IPS-18c (cell line): ENCODE results near the gene DHFR.
"Not testable (repeated sequence)": the region's sequence is repeated elsewhere in the genome, so short reads cannot be mapped to it uniquely, and the experiment has no call there.

Source experiments
- H3K4me3 ChIP-seq: 2 replicates; pipeline ENCODE4 v1.7.0; 2013; ENCODE audit warnings: low read depth, mild to moderate bottlenecking, low read length, moderate library complexity; ENCODE audit not compliant: insufficient read depth
- H3K9me3 ChIP-seq: one replicate; pipeline ENCODE4 v1.6.1; 2013; ENCODE audit warnings: mild to moderate bottlenecking, low read length, moderate library complexity; ENCODE audit not compliant: control insufficient read depth, insufficient read depth

DHFR gene

DNA sequence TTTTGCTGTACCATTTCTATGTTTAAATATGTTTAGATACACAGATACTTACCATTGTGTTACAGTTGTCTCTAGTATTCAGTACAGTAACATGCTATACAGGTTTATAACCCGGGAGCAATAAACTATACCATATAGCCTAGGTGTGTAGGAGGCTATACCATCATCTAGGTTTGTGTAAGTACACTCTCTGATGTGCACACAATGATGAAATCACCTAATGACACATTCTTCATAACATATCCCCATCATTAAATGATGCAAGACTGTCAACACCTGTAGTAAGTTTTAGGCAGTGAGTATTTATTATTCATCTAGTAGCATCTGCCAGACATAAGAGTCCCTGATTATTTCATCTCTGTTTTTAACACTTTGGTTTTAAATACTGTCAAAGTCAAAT is 7.3 kb upstream of the DHFR start:
- no peaks in the 10 kb centered on the region for H3K9me3 ChIP-seq
- no peak overlapping the region for H3K4me3 ChIP-seq

DNA sequence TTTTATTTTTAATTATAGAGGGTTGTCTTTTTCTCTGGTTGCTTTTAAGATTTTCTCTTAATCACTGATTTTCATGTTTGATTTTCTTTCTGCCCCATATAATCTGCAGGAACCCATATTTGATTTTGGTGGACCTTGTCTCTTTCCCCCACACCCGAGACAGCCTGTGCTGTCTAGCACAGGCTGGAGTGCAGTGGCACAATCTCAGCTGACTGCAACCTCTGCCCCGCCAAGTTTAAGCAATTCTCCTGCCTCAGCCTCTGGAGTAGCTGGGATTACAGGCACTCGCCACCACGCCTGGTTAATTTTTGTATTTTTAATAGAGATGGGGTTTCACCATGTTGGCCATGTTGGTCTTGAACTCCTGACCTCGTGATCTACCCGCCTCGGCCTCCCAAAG is 5.9 kb upstream of the DHFR start:
- H3K4me3 ChIP-seq, H3K9me3 ChIP-seq: not testable (repeated sequence)

DNA sequence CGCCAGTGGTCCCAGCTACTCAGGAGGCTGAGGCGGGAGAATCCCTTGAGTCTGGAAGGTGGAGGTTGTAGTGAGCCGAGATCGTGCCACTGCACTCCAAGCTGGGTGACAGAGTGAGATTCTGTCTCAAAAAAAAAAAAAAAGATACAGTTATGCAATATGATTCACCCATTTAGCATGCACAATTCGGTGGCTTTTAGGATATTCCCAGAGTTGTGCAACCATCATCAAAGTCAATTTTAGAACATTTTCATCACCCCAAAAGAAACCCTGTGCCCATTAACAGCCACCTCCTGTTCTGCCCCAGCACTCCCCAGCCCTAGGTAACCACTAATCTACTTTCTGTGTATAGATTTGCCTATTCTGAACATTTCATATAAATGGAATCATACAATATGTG is 4.3 kb upstream of the DHFR start:
- Histone ChIP-seq H3K4me3 (no peak overlapping the region), H3K9me3 (no peaks in the 10 kb centered on the region)

DNA sequence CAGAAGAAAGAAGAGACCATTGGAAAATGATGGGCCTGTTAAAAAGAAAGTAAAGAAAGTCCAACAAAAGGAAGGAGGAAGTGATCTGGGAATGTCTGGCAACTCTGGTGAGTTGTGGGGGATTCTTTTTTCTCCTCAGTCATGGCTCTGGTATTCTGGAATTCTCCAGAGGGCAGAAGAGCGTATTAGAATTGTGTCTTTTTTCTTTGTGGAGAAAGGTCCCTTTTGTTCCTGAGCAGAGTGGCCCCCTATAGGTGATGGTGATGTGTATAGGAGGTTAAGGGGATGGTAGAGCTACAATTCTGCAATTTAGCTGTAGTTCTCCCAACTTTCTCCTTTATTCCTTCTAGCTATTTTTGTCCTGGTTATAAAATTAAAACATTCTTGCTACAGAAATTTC is 1.6 kb upstream of the DHFR start:
- no peak overlapping the region for H3K4me3 ChIP-seq

DNA sequence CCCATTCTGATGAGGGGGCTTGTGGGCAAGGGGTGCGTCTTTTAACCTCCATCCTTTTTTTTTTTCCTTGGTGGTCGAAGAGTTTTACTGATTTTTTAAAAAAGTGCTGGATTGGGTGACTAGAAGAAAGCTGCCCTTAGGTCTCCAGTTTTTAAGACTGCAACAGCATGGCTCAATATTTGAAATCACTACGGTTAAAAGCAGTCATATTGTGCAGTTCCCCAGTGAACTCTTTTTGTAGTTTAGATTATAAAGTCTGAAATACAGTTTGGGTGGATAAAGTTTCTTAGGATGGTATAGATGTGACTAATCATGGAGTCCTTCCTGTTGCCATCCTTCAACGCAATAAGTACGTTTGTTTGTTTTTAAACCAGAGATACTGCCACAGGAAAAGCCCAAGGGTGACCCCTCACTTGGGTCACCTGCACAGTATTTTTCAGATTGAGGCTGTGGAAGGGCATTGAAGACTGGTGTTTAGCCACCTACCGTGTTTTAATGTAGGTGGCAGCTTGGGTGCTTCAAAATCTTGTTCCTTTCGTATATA is 520 bp upstream of the DHFR start:
- H3K4me3 ChIP-seq: peak overlapping the region; percentile 53
- no peaks in the 10 kb centered on the region for H3K9me3 ChIP-seq

More for the DNA sequence above, 1.6 kb upstream of the DHFR start:
- H3K9me3 ChIP-seq: no peaks in the 10 kb centered on the region

DNA sequence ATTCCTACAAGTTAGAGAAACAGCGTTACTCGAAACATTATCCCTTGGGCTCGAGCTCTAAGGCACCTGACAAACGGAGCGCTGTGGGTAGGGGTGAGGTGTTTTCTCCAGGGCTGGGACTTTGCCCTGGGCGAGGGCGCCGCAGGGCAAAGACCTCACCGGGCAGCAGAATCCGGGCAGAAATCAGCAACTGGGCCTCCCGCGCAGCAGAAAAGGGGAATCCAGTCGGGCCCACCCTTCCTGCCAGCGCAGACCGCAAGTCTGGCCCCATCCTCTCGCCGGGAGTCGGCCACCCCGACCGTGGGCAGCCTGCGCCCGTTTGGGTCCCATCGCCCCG is 761 bp downstream of the DHFR start:
- H3K4me3 ChIP-seq: peak overlapping the region; percentile 91
- no peaks in the 10 kb centered on the region for H3K9me3 ChIP-seq

DNA sequence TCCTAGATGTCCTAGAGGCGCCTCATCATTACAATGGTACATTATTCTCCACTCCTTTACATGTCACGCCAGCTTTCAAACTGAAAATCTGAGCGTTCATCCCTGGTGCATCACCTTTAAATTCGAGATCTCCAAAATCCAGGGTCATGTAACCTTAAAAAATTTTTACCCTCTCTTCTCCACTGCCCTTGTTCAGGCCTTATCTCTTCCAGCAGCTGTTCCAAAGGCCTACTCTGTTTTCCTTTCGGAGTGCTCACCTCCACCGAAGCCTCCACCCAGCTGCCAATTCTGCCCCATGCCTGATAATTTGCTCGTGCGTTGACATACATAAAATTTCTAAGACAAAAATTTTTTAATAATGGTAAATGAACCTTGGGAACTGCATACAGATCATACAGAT is 1.3 kb downstream of the DHFR start:
- peak overlapping the region; percentile 91 for H3K4me3 ChIP-seq
- no peaks in the 10 kb centered on the region for H3K9me3 ChIP-seq

DNA sequence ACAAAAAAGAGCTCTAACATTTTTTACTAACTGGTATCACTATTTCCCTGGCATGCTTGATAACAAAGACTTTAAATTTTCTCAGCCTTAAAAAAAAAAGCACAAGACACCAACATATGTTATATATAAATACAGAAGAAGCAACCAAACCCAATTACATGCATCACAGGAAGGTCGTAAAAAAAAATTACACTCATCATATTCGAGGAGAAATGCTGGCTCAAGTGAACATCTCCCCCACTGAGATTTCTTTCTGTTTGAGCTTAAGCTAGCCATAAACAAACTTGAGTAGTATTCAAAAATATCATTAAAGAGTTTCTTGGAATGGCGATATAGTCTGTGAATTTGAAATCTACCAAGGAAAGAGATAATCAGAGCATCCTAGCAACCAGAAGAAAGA is 7.9 kb downstream of the DHFR start:
- H3K4me3 ChIP-seq: no peak overlapping the region

DNA sequence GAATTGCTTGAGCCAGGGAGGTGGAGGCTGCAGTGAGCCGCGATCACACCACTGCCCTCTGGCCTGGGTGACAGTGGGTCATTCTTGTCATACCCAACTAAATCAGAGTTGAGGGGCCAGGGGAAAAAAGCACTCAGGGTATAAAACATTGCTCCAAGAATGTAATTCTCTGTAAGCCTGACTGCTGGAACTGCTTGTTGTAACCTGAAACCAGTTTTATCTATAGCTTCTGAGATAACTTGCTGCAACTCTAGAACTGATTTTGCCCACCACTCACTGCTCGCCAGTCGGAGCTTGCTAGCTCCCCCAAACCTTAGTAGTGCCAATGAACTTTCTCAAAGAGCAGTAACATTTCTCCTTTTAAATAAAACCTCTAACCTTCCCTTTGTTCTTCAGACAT is 9.9 kb downstream of the DHFR start:
- H3K9me3 ChIP-seq: no peaks in the 10 kb centered on the region
- H3K4me3 ChIP-seq: no peak overlapping the region

More for the DNA sequence above, 7.9 kb downstream of the DHFR start:
- H3K9me3 ChIP-seq: no peaks in the 10 kb centered on the region

DNA sequence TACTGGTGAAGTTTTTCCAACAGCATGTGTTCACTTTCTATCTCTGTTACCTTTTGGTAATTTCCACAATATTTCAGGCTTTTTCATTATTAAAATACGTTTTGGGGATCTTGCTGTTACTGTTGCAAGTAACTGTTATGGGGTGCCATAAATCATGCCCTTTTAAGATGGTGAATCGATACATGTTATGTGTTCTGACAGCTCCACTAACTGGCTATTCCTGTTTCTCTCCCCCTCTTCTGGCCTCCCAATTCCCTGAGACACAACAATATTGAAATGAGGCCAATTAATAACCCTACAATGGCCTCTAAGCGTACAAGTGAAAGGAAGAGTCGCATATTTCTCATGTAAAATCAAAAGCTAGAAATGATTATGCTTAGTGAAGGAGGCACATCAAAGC is 13.4 kb downstream of the DHFR start:
- Histone ChIP-seq H3K4me3 (no peak overlapping the region), H3K9me3 (no peaks in the 10 kb centered on the region)

DNA sequence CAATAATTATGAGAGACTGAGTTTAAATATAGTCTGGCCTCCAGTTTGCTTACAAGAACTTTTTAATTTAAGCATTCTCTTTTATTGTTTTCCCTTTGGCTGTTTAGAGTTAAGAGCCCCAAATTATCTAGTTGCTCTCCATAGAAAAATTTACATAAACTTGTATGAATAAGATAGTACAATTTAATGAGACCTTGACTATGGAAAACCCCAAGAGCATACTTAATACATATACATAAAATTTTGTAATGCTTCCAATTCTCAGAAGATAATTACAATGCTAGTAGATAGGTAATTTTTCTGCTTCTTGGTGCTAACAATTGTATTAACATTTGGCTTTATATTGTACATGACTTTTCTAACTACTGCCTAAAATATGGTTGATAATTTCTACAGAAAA is 20.6 kb downstream of the DHFR start:
- H3K4me3 ChIP-seq: no peak overlapping the region
- H3K9me3 ChIP-seq: no peaks in the 10 kb centered on the region

DNA sequence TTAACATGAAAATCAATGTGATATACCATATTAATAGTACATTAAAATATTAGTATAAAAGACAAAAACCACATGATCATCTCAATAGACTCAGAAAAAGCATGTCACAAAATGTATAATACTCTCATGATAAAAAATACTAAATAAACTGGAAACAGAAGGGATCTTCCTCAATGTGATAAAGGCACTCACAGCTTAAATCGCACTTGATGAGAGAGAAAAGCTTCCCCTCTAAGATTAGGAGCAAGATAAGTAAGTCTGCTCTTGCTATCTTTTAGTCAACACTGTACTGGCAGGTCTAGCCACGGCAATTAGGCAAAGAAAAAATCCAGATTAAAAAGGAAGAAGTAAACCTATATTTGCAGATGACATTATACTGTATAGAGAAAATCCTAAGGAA is 22.1 kb downstream of the DHFR start:
- Histone ChIP-seq H3K4me3 (no peak overlapping the region), H3K9me3 (no peaks in the 10 kb centered on the region)

DNA sequence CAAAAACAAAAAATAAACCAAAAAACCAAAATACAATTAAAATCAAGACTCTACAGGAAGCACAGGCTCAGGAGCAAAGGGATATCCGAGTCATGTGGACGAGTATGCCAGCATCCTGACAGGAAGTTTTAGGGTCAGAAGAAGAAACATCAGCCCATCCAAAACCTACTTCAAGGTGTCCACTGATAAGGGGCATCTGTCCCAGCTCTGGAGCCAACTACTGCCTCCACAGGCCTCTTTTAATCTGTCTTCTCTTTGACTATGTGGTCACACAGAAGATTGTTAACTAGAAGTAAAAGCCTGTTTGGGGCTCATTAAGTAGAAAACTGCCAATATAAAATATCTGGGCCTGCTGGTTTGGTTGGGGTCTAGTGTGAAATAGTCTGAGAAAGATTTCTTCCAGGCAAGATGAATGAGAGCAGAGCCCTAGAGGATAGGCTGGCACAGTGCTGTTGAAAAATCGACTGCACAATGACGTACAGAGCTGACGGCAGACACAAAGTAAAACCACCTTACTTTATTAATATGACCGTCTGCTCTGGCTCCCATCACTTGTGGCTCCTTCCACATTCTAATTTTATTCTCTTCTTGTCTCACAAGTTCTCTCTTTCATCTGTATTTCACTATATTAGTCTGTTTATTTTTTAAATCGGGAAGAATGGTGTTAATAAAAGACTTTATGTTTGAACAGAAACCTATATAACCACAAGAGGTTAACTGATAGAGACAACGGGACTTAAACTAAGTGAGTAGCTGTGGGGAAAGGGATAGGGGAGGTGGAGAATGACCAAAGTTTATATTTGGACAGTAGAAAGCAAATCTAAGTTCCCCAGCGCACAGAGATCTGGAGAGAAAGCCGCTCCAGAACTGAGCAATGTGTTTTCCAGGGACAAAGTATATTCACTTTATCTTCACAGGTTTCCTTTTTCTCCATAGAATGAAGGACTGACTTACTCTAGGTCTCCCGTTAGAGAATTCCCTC is 23.2 kb downstream of the DHFR start:
- Histone ChIP-seq H3K4me3 (no peak overlapping the region), H3K9me3 (no peaks in the 10 kb centered on the region)

DNA sequence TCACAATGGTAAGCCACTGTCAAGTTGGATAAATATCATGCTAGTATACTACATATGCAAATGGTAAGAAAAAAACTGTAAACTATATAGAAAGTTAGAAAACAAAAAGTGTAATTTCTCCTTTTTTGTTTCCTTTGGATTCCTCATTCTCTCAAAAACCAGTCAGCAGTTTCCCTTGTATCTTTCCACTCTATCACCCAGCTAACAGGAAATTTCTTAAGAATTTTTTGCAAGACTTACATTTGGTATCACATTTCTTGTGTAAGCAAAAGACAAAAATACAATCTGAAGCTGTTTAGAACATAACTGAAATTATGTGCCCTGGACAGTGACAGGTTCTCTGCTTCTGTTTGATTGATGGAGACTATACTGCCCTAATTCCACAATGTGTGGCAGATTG is 25.5 kb downstream of the DHFR start:
- H3K4me3 ChIP-seq: no peak overlapping the region
- H3K9me3 ChIP-seq: no peaks in the 10 kb centered on the region

DNA sequence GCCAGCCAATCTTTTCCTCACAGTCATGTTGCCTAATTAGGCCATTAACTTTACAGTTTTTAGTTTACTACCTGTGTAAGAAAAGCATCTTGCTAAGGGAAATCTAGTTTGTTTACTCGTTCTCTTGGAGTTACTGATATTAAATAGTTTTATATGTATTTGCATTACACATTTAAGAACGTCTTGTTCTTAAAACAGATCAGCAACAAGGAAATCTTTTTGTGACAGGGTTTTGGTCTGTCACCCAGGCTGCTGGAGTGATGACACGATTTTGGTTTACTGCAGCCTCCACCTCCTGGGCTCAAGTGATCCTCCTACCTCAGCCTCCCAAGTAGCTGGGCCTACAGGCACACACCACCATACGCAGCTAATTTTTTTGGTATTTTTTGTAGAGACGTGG is 29.6 kb downstream of the DHFR start:
- Histone ChIP-seq H3K9me3 (no peaks in the 10 kb centered on the region), H3K4me3 (no peak overlapping the region)

DNA sequence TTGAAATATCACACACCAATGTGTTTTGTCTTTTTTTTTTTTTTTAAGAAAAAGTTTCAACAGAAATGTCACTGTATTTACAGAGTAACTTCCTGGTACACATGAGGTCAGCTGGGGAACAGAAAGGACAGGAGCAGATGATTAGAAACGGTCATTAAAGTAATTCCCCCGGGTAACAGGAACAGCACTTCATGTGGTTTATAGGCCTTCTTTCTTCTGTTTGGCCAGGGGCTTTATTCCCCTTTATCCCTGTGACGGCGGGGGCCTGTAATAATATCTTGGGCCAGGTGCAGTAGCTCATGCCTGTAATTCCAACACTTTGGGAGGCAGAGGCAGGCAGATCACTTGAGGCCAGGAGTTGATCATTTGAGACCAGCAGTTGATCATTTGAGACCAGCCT is 30.8 kb downstream of the DHFR start:
- no peak overlapping the region for H3K4me3 ChIP-seq
- H3K9me3 ChIP-seq: no peaks in the 10 kb centered on the region

DNA sequence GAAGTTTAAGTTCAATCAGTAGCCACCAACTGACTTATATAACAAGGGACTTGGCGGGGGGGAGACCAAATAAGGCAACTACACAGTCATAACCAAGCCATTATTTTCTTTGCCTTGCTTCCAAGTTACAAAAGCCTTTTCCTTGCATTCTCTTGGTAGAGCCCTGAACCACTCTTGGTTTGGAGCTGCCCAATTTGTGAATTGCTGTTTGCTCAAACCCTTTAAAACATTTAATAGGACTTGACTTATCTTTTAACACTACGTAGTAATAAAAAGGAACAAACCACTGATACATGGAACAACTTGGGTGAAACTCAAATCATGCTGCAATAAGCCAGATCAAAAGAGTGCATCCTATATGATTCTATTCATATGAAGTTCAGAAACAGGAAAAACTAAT is 32.0 kb downstream of the DHFR start:
- no peak overlapping the region for H3K4me3 ChIP-seq
- no peaks in the 10 kb centered on the region for H3K9me3 ChIP-seq

DNA sequence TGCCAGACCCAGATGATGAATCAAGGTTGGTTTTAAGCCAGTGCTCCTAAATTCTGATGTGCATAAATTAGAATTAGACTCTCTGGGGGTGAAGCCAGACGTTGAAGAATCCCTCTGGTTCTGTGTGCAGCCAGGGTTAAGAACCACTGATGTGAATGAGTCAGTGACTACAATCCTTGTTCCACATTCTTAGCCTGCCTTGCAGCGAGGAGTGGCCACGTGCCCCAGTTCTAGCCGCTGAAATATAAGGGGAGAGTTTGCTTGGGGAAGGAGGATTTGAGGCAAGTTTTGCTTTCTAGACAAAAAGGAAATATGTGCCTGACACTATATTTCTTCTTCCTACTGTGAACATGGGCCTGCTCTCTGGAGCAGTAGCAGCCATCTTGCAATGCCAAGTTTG is 34.6 kb downstream of the DHFR start:
- no peak overlapping the region for H3K4me3 ChIP-seq
- H3K9me3 ChIP-seq: no peaks in the 10 kb centered on the region

DNA sequence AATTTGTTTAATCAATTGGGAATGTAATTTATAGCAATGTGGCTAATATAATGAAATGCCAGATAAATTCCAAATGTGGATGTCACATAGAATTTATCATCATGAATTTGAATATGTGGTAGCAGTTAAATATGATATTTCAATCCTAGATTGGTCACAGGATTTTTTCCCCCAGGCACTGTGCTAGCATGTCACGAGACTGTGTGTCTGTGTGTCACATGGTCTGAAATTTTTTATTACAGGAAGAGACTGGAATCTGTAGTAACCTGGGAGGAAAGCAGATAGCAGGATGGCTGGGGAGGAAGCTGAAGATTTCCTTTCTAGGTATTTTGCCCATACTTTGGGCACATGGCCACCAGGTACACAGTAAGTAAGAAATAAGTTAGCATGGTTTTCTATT is 35.7 kb downstream of the DHFR start:
- Histone ChIP-seq H3K9me3 (no peaks in the 10 kb centered on the region), H3K4me3 (no peak overlapping the region)
